ENCODE results near the gene RIMBP3B. TPM values are rescaled to one million over a fixed set of nuclear protein-coding genes. Genes with fewer than 3 reads are reported as not detected.
A peak's percentile ranks its signal among the peaks of the same experiment; 100 is the strongest.
"Not testable (repeated sequence)": the region's sequence is repeated elsewhere in the genome, so short reads cannot be mapped to it uniquely, and the experiment has no call there.

Gene RIMBP3B
- polyA plus RNA-seq, 1 of the 3 experiments (the other 2 are of a cell fraction) = not detected

DNA sequence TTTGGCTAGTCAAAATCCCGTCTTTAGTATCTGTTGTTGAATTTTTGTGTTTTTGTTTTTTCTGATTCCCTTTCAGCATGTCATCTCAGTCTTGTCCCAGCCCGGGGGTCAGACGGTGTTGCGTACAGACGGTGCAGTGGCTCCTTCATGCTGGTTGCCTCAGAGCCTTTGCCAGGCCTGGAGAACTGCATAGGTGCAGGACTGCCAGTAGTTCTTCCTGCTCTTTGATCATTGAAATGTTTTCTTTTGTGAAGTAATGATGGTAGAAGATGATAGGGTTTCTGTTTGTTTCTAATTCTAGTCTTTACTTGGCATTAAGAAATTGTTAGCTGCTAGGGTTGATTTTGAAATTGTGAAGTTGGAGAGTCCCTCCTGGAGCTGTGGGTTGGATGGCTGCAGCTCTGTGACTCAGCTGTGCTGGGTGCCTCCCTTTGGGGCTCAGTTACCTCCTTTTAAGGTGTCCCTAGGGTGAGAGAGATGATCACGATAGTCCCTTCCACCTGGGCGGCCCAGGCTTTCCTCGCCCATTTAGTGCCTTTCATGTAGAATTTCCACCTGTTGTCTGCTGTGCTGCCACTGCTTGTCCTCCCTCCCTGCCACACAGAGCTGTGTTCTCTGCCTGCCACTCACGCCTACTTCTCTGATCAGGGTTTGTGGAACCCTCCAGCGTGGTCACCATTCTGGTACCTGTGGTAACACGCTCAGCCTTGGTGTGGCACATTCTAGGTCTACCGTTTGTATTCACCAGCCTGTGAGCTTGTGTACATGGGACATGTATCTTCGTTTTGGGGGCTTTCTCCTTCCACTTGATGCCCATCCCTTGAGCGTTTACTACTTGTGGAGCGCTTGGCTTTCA is 51.1 kb downstream of the RIMBP3B start:
- H3K4me2 ChIP-seq; H4K20me1 ChIP-seq (ENCODE audit: insufficient read depth); H3K9ac ChIP-seq; H3F3A ChIP-seq (replicated peaks; ENCODE audit: insufficient read depth); H3K36me3 ChIP-seq (replicated peaks in 1 of 2; ENCODE audit: control insufficient read depth in 1 of 2, insufficient read depth in 2 of 2, low read length in 1 of 2); H3K27me3 ChIP-seq (ENCODE audit: insufficient read depth); H3K9me3 ChIP-seq; H3K9me2 ChIP-seq; H3K79me2 ChIP-seq (ENCODE audit: insufficient read depth); DNase-seq; CTCF ChIA-PET; POLR2A ChIA-PET; H2AFZ ChIP-seq (ENCODE audit: low read depth); H3K27ac ChIP-seq (ENCODE audit: low read depth in 2 of 2, low read length in 1 of 2); H3K4me1 ChIP-seq (ENCODE audit: control insufficient read depth in 1 of 2, insufficient read depth in 2 of 2, low read depth in 1 of 2, low read length in 1 of 2); H3K4me3 ChIP-seq (ENCODE audit: low read depth in 2 of 2, low read length in 1 of 2): not testable (repeated sequence)
- WGBS (ENCODE audit: low lambda C conversion rate) = no CpG with 5 or more reads among the region's 15 CpGs

DNA sequence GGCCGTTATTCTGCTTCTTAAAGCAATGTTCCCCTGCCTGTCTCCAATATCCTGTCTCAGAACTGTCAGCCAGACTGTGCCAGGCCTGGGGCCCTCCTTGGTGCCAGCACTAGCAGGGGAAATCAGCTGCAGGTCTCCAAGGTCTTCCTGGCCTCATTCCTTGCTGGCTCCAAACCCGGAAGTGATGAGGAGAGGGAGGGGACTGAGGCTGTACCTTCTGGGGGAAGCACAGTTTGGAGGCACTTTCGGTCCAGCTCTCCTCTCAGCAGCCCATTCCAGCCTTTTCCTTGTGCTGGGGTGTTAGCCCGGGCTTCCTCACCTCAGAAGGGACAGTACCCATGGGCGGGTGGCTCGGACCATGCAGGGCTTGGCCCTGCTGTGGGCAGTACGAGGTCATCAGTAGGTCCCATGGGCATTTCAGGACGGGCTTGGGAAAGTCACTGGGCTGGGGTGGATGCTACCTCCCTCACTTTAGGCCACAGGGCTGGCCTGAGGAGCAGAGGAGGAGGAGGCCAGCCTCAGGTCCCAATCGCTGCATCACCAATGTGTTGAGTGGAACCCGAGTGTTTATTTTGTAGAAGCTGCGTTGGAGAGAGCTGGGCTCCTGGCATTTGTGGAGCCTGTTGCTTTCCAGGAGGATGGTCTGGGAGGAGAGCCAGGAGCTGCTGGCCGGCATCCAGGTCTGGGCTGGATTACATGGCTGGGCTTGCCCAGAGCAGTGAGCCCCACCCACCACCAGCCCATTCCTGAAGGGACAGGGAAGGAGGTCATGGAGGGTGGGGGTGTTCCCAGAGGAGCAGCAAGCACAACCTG is 52.7 kb downstream of the RIMBP3B start:
- H3K79me2 ChIP-seq (ENCODE audit: insufficient read depth); H3K27me3 ChIP-seq (ENCODE audit: insufficient read depth); H3K9ac ChIP-seq; H4K20me1 ChIP-seq (ENCODE audit: insufficient read depth); POLR2A ChIA-PET; H3K4me1 ChIP-seq (ENCODE audit: control insufficient read depth in 1 of 2, insufficient read depth in 2 of 2, low read depth in 1 of 2, low read length in 1 of 2); CTCF ChIA-PET; DNase-seq; H2AFZ ChIP-seq (ENCODE audit: low read depth); H3K36me3 ChIP-seq (replicated peaks in 1 of 2; ENCODE audit: control insufficient read depth in 1 of 2, insufficient read depth in 2 of 2, low read length in 1 of 2); H3K9me2 ChIP-seq; H3K9me3 ChIP-seq; H3K4me3 ChIP-seq (ENCODE audit: low read depth in 2 of 2, low read length in 1 of 2); H3F3A ChIP-seq (replicated peaks; ENCODE audit: insufficient read depth): not testable (repeated sequence)
- Histone ChIP-seq H3K27ac (ENCODE audit: low read depth in 2 of 2, low read length in 1 of 2) (peak overlapping the region in 1 of 2 experiments; percentile 62; a peak in 1 of 4 replicates), H3K4me2 (peak overlapping the region; percentile 69; the same call in 1 of the 2 replicates)
- WGBS (ENCODE audit: low lambda C conversion rate) = 0% methylated on average over 1 of the region's 12 CpGs

DNA sequence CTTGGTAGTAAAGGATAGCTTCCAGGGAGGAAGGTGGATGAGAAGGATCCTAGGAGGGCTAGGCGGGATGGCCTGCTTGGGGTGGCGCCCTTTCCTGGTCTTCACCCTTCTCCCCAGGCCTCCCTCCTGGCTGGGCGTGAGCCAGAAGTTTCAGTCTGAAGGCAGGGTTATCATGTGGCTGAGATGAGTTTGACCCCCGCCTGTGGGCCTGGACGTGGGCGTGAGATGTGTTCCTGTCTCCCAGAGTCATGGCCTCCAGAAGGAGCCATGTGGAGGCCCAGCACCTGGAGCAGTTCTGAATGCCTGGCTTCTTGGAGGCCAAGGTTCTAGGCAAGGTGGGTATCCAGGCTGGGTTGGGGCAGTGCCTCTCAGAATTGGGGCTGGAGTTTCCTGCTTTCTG is 54.5 kb downstream of the RIMBP3B start:
- CTCF ChIA-PET; H3K27me3 ChIP-seq (ENCODE audit: insufficient read depth); H3K4me2 ChIP-seq; DNase-seq; POLR2A ChIA-PET; H4K20me1 ChIP-seq (ENCODE audit: insufficient read depth); H3K4me3 ChIP-seq (ENCODE audit: low read depth in 2 of 2, low read length in 1 of 2); H3F3A ChIP-seq (replicated peaks; ENCODE audit: insufficient read depth); H3K9ac ChIP-seq; H3K27ac ChIP-seq (ENCODE audit: low read depth in 2 of 2, low read length in 1 of 2); H2AFZ ChIP-seq (ENCODE audit: low read depth); H3K79me2 ChIP-seq (ENCODE audit: insufficient read depth); H3K9me3 ChIP-seq; H3K36me3 ChIP-seq (replicated peaks in 1 of 2; ENCODE audit: control insufficient read depth in 1 of 2, insufficient read depth in 2 of 2, low read length in 1 of 2); H3K4me1 ChIP-seq (ENCODE audit: control insufficient read depth in 1 of 2, insufficient read depth in 2 of 2, low read depth in 1 of 2, low read length in 1 of 2); H3K9me2 ChIP-seq: not testable (repeated sequence)
- WGBS (ENCODE audit: low lambda C conversion rate) = 93% methylated on average over 3 of the region's 6 CpGs

Small RNAs within 50 kb of the gene (small RNA-seq; reads per million reads assigned to genes)
- gene RF00492 (0 reads per million in 7 experiments), gene RN7SKP63 (0 reads per million in 7 experiments)

Other genes with a start within 250 kb of the RIMBP3B start
- gene HIC2, start 33.6 kb downstream of the RIMBP3B start, polyA plus RNA-seq (2012; rRNA removed) = 1.1 and 1.2 TPM in 2 replicates
- gene TMEM191C, start 83.6 kb downstream of the RIMBP3B start, polyA plus RNA-seq (2012; rRNA removed) = 2.2 and 3.4 TPM in 2 replicates
- 0.02 TPM in 1 of 2 replicates, not detected in the other for gene RIMBP3C, start 167.7 kb downstream of the RIMBP3B start, polyA plus RNA-seq (2012; rRNA removed)
- gene UBE2L3, start 184.0 kb downstream of the RIMBP3B start, polyA plus RNA-seq (2012; rRNA removed) = 41.2 and 41.4 TPM in 2 replicates
- 37.4 and 39.9 TPM in 2 replicates for gene YDJC, start 246.3 kb downstream of the RIMBP3B start, polyA plus RNA-seq (2012; rRNA removed)
- gene CCDC116, start 249.0 kb downstream of the RIMBP3B start, polyA plus RNA-seq (2012; rRNA removed) = 0.28 and 0.31 TPM in 2 replicates